NCI-H2196 (cell line): Measurements from ENCODE around the gene SBNO2.
A peak's percentile ranks its signal among the peaks of the same experiment; 100 is the strongest.
"Not testable (repeated sequence)": the region's sequence is repeated elsewhere in the genome, so short reads cannot be mapped to it uniquely, and the experiment has no call there.

Source experiments
- DNase-seq: peaks from one replicate; lab custom pipeline; 2025; ENCODE audit not compliant: unreplicated experiment; lab: John Stamatoyannopoulos, UW

Gene SBNO2

DNA sequence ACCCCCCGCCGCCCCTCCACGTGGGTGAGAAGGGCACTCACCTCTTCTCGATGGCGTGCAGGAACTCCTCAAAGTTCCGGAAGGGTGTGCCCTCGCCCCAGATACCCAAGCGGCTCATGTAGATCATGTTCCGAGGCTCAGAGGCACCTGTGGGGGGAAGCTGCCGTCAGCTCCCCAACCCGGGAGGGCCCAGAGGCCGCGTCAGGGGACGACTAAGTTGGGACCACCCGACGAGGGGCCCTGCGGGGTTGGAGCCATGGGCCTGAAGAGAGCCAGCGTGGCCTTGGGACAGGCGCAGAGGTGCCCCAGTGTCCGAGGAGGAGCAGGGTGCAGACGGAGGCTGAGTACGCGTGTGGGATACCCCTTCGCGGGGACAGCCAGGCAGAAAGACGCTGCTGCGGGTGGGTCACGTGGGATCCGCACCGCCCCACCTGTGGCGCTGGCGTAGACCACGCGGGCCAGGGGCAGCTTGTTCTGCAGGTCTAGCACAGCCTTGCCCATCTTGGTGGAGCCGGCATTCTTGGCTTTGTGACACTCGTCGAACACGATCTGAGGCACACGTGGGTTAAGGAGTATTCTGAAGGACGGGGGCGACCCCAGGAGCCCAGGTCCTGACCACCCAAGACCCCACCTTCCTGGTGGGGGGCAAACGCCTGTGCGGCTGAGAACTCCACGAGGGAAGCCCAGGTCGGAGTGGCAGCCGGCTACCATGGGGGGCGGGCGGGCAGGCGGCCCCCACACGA is 54.4 kb downstream of the SBNO2 start:
- no peak for DNase-seq

DNA sequence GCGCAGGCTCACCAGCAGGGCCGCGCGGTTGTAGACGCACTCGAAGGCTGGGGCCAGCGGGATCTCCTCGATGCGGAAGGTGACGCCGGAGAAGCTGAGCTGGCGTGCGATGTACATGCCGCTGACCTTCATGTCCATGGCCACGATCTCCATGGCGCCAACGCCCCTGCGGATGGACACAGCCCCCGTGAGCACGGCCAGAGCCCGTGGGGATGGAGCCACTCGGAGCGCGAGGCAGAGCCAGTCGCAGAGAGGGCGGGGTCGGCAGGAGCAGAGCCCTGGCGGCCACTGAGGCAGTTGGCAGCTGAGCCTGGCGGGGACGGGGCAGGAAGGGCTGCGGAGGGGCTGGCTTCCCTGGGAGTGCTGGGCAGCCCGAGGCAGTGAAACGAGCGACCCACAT is 55.1 kb downstream of the SBNO2 start:
- DNase-seq: no peak

- DNase-seq: no peak
Measured at GRCh38 chr19:1117654-1118053, 56.4 kb downstream of the SBNO2 start.

GRCh38 chr19:1116726-1117581 is 57.1 kb downstream of the SBNO2 start:
- no peak for DNase-seq

DNA sequence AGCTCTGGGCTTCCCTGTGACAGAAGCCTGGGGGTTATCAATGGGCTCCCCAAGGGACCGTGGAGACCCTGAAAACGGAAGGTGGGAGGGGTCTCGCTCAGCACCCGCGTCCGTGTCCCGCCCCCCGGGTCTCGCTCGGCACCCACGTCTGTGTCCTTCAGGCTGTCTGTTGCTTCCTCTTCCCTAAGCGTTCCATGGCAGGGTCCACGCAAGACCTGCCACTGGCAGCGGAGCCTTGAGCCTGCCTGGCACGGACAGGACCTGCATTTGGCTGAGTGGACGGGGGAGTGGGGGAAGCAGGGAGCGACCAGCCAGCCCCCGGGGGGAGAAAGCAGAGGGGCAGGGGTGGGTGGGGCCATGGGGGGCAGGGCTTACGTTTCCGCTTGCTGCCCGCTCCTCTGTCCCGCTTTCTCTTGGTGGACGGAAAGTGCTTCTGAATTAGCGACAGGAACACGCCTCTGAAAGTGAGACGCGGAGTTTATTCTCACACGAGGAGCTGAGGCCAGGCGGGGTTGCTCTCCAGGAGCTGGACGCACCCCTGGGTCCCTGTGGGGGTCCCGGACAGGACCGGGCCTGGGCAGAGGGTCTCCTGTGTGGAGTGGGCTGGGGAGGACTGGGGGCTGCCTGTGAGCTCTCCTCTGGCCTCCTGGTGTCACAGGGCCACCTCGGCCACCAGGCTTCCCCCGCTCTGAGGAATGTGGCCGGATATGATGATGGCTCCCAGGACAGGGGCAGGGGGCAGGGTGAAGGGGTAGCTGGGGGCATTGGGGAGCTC is 58.2 kb downstream of the SBNO2 start:
- no peak for DNase-seq

- not testable (repeated sequence) for DNase-seq
Measured at GRCh38 chr19:1114728-1115127, 59.3 kb downstream of the SBNO2 start.

DNA sequence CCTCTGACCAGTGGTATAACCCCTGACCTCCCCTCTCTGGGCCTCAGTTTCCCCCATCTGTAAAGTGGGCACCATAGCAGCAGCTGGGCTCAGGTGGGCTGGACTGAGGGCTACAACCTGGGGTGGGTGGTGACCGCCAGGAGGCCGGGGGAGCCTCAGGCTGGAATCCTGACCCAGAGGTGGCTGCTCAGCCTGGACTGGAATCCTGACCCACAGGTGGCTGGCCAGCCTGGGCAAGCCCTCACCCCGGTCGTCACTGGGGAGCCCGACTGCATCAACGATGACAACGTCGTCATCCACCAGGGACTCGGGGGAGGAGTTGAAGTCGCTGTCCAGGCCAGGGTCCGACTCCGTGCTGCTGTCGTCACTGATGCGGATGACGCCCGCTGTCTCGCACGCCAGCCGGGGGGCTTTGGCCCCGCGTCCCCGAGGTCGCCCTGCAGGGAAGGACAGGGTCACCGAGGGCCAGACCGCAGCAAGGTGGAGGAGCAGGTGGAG is 60.0 kb downstream of the SBNO2 start:
- DNase-seq: no peak

DNA sequence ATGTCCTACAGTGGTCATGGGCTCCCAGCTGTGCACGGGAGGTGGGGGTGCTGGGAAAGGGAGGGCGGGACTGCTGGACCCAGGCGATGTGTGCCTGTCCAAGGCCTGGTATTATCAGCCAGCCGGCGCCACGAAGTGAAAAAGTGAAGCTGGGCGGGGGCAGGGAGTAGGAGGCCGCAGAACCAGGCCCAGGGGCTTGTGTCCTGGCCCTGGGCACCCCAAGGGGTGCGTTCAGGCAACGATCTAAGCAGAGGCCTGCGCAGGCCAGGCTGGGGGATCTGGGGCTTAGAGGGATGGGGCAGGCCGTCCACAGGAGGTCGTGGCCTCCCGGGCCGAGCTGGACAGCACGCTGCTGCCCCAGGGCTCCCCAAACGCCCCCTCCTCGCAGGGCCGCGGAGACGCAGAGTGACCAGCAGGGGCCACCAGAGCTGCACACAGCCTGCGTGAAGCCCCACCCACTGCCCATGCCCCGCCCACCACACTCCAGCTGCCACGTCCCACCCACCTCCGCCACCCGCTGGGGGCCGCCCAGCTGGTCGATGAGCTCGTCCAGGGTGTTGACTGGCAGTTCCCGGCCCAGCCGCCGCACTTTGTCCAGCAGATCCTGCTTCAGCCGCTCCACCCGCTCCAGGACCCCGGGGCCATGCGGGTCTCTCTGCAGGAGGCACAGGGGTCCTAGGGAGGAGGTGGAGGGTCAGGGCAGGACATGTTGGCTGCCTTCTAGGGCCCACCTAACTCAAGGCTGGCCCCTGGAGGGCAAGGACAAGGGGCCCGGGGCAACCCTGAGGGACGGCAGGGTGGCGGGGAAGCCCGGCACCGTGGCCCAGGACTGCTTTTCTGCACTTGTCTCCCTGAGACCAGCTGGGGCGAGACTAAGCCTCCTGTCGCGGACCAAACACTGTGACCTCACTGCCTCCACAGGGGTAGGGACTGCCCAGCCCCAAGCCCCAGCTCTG is 60.8 kb downstream of the SBNO2 start:
- peak; percentile 93 for DNase-seq

GRCh38 chr19:1112268-1113029 is 61.6 kb downstream of the SBNO2 start:
- no peak for DNase-seq

- no peak for DNase-seq
Measured at GRCh38 chr19:1111641-1112267, 62.3 kb downstream of the SBNO2 start.

- no peak for DNase-seq
Measured at GRCh38 chr19:1110809-1111640, 63.0 kb downstream of the SBNO2 start.

DNA sequence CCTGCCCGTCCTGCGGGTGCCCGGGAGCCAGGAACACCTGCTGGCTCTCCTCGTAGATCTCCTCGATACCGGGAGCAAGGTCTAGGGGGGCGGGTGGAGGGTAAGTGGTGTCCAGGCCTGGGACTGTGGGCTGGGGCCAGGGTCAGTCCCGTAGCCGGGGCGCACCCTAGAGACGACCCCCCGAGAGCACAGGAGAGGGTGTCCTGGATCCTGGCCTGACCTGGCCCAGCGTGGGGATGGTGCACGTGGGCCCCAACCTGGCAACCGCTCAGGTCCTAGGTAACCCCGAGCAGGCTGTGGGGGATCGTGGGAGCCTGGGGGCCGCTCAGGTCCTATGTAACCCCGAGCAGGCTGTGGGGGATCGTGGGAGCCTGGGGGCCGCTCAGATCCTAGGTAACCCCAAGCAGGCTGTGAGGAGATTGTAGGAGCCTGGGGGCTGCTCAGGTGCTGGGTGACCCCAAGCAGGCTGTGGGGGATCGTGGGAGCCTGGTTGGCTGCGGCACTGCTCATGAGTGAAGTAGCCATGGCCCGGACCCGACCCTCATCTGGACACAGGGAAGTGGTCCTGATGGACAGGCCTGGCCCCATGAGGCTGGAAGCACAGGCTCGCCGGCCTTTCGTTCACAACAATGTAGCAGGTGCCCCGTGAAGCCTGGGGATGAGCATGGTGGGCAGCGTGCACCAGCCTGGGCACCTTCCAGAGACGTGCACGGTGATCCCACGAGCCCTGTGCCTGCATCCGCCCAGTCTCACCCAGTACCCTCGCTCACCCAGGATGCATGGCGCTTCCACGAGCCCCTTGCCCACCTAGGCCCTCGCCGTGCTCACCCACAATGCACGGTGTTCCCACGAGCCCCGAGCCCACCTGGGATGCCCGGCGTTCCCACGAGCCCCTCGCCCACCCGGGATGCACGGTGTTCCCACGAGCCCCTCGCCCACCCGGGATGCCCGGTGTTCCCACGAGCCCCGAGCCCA is 64.1 kb downstream of the SBNO2 start:
- DNase-seq: no peak

DNA sequence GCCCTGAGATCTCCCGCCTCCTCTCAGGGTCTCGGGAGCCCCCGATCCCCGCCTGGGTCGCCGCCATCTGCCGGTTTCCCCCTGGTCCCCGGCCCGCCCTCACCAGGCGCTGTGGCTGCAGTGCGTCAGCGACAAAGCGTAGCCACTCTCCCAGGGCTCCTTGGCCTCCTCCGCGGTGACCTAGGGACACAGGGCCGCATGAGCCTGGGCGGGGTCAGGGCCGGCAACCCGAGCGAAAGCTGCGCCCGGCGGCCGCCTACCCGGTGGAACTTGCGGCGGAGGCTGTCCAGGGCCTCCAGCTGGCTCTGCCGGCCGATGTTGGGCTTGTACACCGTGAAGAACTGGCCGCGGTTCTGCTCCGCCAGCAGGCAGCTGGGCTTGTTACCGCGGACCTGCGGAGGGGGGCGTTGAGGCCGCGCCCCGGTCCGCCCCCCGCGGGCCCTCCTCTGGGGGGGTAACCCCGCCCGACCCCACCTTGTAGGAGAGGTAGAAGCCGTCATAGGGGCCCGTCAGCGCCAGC is 65.0 kb downstream of the SBNO2 start:
- no peak for DNase-seq

- no peak for DNase-seq
Measured at GRCh38 chr19:1108291-1109031, 65.6 kb downstream of the SBNO2 start.

- DNase-seq: no peak
Measured at GRCh38 chr19:1107661-1108261, 66.3 kb downstream of the SBNO2 start.
